ENCODE measurements around the gene HSP90AA1. TPM values are rescaled to one million over a fixed set of nuclear protein-coding genes. Genes with fewer than 3 reads are reported as not detected.
A peak's percentile ranks its signal among the peaks of the same experiment; 100 is the strongest.

HSP90AA1 gene
- total and polyA plus RNA-seq, 2 experiments from 2014 or later = 1,401 to 2,107 TPM

GRCh38 chr14:102057480-102058114 is 29.2 kb downstream of the HSP90AA1 start:
- Histone ChIP-seq H3F3A (replicated peaks; ENCODE audit: low read depth) (peaks cover 21% of the 10 kb centered on the region; the same call in 1 of the 2 replicates), H3K27me3 (ENCODE audit: insufficient read depth) (no peaks in the 10 kb centered on the region), H3K9me2 (ENCODE audit: insufficient read depth) (no peaks in the 10 kb centered on the region), H3K4me2 (no peak overlapping the region), H3K36me3 (ENCODE audit: insufficient read depth) (no peaks in the 10 kb centered on the region), H4K20me1 (replicated peaks; ENCODE audit: insufficient read depth) (no peaks in the 10 kb centered on the region; the same call in 1 of the 2 replicates), H3K27ac (ENCODE audit: low read depth) (peak overlapping the region; percentile 52; the same call in 1 of the 2 replicates), H3K4me3 (no peak overlapping the region), H3K79me2 (replicated peaks; ENCODE audit: insufficient read depth) (no peaks in the 10 kb centered on the region), H3K4me1 (ENCODE audit: insufficient read depth) (0 out of 2 replicates have a peak, but pooled peaks cover 2% of the 10 kb centered on the region), H2AFZ (peak overlapping the region; percentile 19)
- no peak for DNase-seq (ENCODE audit: low spot score)
- Mint-ChIP-seq H3K27me3 (ENCODE audit: insufficient read depth, low read depth, poor library complexity) (peaks cover 21% of the 10 kb centered on the region), H3K4me1 (peaks cover 32% of the 10 kb centered on the region), H3K4me3 (no peak overlapping the region; the same call in 2 of the 3 replicates), H3K9me3 (no peaks in the 10 kb centered on the region), H3K27ac (peak overlapping the region; percentile 21; the same call in 1 of the 2 replicates), H3K36me3 (ENCODE audit: low read depth) (peaks cover 16% of the 10 kb centered on the region)
- TF ChIP-seq REST (IDR thresholded peaks at IDR 0.05; ENCODE audit: unreplicated experiment) (no peak), ETS1 (IDR thresholded peaks at IDR 0.05) (no peak), ZNF331 (CRISPR knock-in tag; IDR thresholded peaks at IDR 0.05; ENCODE audit: low read depth) (no peak), EZH2 (IDR thresholded peaks at IDR 0.05; ENCODE audit: low read depth, unreplicated experiment) (no peak), ZNF114 (CRISPR knock-in tag; IDR thresholded peaks at IDR 0.05) (no peak), STAT1 (IDR thresholded peaks at IDR 0.05; ENCODE audit: unreplicated experiment) (no peak), NANOG (IDR thresholded peaks at IDR 0.05; ENCODE audit: borderline replicate concordance) (no peak), POLR2AphosphoS5 (IDR thresholded peaks at IDR 0.05; ENCODE audit: low read depth) (no peak), CTCF (conservative IDR thresholded peaks at IDR 0.05; ENCODE audit: low read depth in 2 of 2) (no peak), JUNB (IDR thresholded peaks at IDR 0.05; ENCODE audit: unreplicated experiment) (no peak), CREB1 (CRISPR knock-in tag; IDR thresholded peaks at IDR 0.05; ENCODE audit: low read depth) (no peak), ZNF462 (CRISPR knock-in tag; IDR thresholded peaks at IDR 0.05) (no peak)
- ATAC-seq = peak; percentile 16; the same call in 1 of the 3 replicates

Data from GM23338 (cell line).